Measurements from ENCODE around the gene ZNRF1. TPM values are rescaled to one million over a fixed set of nuclear protein-coding genes. Genes with fewer than 3 reads are reported as not detected.

Gene ZNRF1
- total and polyA plus RNA-seq, 4 donors: 7.9 to 10.9 (median 9.2) TPM

DNA sequence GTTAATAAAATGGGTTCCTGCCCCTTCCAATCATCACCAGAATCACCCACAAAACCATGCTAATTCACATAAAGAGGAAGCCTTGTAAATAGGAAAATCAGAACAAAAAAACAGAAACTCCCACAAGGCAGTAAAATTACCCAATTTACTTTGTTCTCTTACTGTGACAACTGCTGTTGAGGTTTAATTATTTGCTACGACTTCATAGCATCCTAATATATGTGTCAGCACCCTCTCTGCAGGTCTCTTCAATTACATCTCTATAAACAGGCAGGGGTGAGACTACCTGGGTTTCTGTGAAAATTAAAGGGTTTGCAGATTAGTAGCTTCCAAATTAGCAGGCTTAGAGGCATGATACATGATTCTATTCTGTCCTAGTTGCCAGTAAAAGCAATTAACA, 16.6 kb upstream of the ZNRF1 start:
- Histone ChIP-seq H3K9ac (ENCODE audit: low read depth in 1 of 2, low read length in 2 of 2) (no peak overlapping the region), H3K36me3 (ENCODE audit: control insufficient read depth in 4 of 4, insufficient read depth in 3 of 4, low read depth in 1 of 4, low read length in 3 of 4) (no peaks in the 10 kb centered on the region), H3K27ac (ENCODE audit: low read depth in 1 of 2, low read length in 2 of 2) (no peak overlapping the region), H3K9me3 (ENCODE audit: control insufficient read depth in 4 of 4, low read length in 3 of 4) (no peaks in the 10 kb centered on the region), H3K4me1 (ENCODE audit: control insufficient read depth in 4 of 4, insufficient read depth in 4 of 4, low read length in 3 of 4) (peaks cover 0 to 14% (median 7%) of the 10 kb centered on the region in 4 donors), H3K4me3 (ENCODE audit: low read depth in 1 of 3, low read length in 3 of 3) (no peak overlapping the region), H3K27me3 (ENCODE audit: control insufficient read depth in 4 of 4, insufficient read depth in 4 of 4, low read length in 3 of 4) (no peaks in the 10 kb centered on the region)
- DNase-seq (ENCODE audit: low spot score): no peak
- WGBS: 46% methylated on average over 1 of the region's 1 CpG
- TF ChIP-seq NR2F2 (IDR thresholded peaks at IDR 0.05): no peak
- TF ChIP-seq HNF4G (IDR thresholded peaks at IDR 0.05): no peak
- TF ChIP-seq HNF4A (conservative IDR thresholded peaks at IDR 0.05): no peak
- TF ChIP-seq FOXA1 (IDR thresholded peaks at IDR 0.05): no peak
- no peak for TF ChIP-seq GABPA (IDR thresholded peaks at IDR 0.05 in 1 of 2, conservative IDR thresholded peaks at IDR 0.05 in 1 of 2)
- no peak for TF ChIP-seq SP1 (IDR thresholded peaks at IDR 0.05)
- TF ChIP-seq RAD21 (IDR thresholded peaks at IDR 0.05): no peak

- H3K4me3 ChIP-seq (ENCODE audit: low read depth in 1 of 3, low read length in 3 of 3): peak overlapping the region; percentile 89 to 97 (median 93)
- 24% methylated on average over 13 of the region's 13 CpGs for WGBS
- no peaks in the 10 kb centered on the region for H3K9me3 ChIP-seq (ENCODE audit: control insufficient read depth in 4 of 4, low read length in 3 of 4)
- H3K9ac ChIP-seq (ENCODE audit: low read depth in 1 of 2, low read length in 2 of 2): peak overlapping the region; percentile 75 to 76
- TF ChIP-seq NR2F2 (IDR thresholded peaks at IDR 0.05) (no peak), FOXA1 (IDR thresholded peaks at IDR 0.05) (no peak), EGR1 (IDR thresholded peaks at IDR 0.05; ENCODE audit: low read depth in 2 of 2) (no peak), YY1 (IDR thresholded peaks at IDR 0.05) (no peak), RAD21 (IDR thresholded peaks at IDR 0.05) (no peak), FOXA2 (IDR thresholded peaks at IDR 0.05) (no peak), GABPA (IDR thresholded peaks at IDR 0.05 in 1 of 2, conservative IDR thresholded peaks at IDR 0.05 in 1 of 2) (no peak)
- TF ChIP-seq, protein P1, sequence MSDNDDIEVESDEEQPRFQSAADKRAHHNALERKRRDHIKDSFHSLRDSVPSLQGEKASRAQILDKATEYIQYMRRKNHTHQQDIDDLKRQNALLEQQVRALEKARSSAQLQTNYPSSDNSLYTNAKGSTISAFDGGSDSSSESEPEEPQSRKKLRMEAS (IDR thresholded peaks at IDR 0.05): no peak
- no peaks in the 10 kb centered on the region for H3K36me3 ChIP-seq (ENCODE audit: control insufficient read depth in 4 of 4, insufficient read depth in 3 of 4, low read depth in 1 of 4, low read length in 3 of 4)
- H3K27ac ChIP-seq (ENCODE audit: low read depth in 1 of 2, low read length in 2 of 2): peak overlapping the region; percentile 79 to 83
- H3K27me3 ChIP-seq (ENCODE audit: control insufficient read depth in 4 of 4, insufficient read depth in 4 of 4, low read length in 3 of 4): no peaks in the 10 kb centered on the region
- no peak for DNase-seq (ENCODE audit: low spot score)
- H3K4me1 ChIP-seq (ENCODE audit: control insufficient read depth in 4 of 4, insufficient read depth in 4 of 4, low read length in 3 of 4): peaks cover 0 to 18% (median 7%) of the 10 kb centered on the region in 4 donors
Observed at GRCh38 chr16:74984194-74984528, 14.7 kb upstream of the ZNRF1 start.

DNA sequence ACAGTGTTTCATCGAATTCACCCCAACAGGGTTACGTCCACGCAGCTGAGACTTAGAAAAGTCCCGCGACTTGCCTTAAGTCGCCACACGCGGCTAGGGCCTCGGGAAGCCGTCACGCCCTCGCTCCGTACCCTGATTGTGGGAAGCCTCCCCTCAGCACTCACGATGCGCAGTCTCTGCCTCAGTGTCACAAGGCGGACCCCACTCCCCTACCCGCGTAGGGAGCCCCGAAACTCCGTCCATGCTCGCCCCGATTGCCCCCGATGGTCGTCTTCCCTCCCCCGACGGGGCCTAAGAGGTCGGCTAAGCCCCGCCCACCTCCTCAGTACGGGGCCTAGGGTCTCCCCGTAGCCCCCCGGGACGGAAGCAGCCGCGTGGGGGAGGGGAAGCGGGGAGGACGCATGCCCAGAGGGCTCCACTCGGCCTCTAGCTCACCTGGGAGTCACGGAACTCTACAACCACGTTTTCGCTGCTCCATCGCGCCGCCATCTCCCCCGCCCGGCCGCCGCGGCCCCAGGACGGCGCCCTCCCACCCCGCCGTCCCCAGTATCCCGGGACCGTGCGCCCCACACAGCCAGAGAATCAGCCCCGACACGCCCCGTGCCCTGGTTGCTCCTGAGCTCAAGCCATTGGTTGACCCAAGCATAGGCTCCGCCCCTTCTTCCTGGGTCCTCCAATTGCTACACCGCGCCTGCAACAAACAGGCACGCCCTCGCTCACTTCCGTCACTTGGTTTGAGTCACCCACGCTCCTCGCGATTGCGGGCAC, 14.1 kb upstream of the ZNRF1 start, which contains the start of gene WDR59:
Gene WDR59, minus strand, starts transcription at position 595 of the 768 bp plus-strand sequence. Its CDS starts 106 bp downstream, at position 489.
- WGBS: under 1% methylated on average over 68 of the region's 68 CpGs
- Histone ChIP-seq H3K27me3 (ENCODE audit: control insufficient read depth in 4 of 4, insufficient read depth in 4 of 4, low read length in 3 of 4) (no peaks in the 10 kb centered on the region), H3K9ac (ENCODE audit: low read depth in 1 of 2, low read length in 2 of 2) (peak within 1 kb of the TSS; percentile 75 to 76), H3K4me1 (ENCODE audit: control insufficient read depth in 4 of 4, insufficient read depth in 4 of 4, low read length in 3 of 4) (peaks cover 0 to 23% (median 7%) of the 10 kb centered on the region in 4 donors), H3K9me3 (ENCODE audit: control insufficient read depth in 4 of 4, low read length in 3 of 4) (no peaks in the 10 kb centered on the region), H3K27ac (ENCODE audit: low read depth in 1 of 2, low read length in 2 of 2) (peak within 1 kb of the TSS; percentile 79 to 83), H3K4me3 (ENCODE audit: low read depth in 1 of 3, low read length in 3 of 3) (peak within 1 kb of the TSS; percentile 89 to 97 (median 93)), H3K36me3 (ENCODE audit: control insufficient read depth in 4 of 4, insufficient read depth in 3 of 4, low read depth in 1 of 4, low read length in 3 of 4) (no peaks in the 10 kb centered on the region)
- peak; percentile 99 for DNase-seq (ENCODE audit: low spot score)
- TF ChIP-seq ZBTB33 (IDR thresholded peaks at IDR 0.05): peak; percentile 81
- TF ChIP-seq, protein P2, sequence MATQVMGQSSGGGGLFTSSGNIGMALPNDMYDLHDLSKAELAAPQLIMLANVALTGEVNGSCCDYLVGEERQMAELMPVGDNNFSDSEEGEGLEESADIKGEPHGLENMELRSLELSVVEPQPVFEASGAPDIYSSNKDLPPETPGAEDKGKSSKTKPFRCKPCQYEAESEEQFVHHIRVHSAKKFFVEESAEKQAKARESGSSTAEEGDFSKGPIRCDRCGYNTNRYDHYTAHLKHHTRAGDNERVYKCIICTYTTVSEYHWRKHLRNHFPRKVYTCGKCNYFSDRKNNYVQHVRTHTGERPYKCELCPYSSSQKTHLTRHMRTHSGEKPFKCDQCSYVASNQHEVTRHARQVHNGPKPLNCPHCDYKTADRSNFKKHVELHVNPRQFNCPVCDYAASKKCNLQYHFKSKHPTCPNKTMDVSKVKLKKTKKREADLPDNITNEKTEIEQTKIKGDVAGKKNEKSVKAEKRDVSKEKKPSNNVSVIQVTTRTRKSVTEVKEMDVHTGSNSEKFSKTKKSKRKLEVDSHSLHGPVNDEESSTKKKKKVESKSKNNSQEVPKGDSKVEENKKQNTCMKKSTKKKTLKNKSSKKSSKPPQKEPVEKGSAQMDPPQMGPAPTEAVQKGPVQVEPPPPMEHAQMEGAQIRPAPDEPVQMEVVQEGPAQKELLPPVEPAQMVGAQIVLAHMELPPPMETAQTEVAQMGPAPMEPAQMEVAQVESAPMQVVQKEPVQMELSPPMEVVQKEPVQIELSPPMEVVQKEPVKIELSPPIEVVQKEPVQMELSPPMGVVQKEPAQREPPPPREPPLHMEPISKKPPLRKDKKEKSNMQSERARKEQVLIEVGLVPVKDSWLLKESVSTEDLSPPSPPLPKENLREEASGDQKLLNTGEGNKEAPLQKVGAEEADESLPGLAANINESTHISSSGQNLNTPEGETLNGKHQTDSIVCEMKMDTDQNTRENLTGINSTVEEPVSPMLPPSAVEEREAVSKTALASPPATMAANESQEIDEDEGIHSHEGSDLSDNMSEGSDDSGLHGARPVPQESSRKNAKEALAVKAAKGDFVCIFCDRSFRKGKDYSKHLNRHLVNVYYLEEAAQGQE (IDR thresholded peaks at IDR 0.05): no peak
- TF ChIP-seq TAF1 (conservative IDR thresholded peaks at IDR 0.05): no peak
- peak; percentile 69 to 75 for TF ChIP-seq EGR1 (IDR thresholded peaks at IDR 0.05; ENCODE audit: low read depth in 2 of 2)
- TF ChIP-seq YY1 (IDR thresholded peaks at IDR 0.05): peak; percentile 73
- TF ChIP-seq ATF3 (IDR thresholded peaks at IDR 0.05): peak; percentile 63
- peak; percentile 31 to 35 for TF ChIP-seq HNF4A (conservative IDR thresholded peaks at IDR 0.05)
- TF ChIP-seq FOXA2 (IDR thresholded peaks at IDR 0.05): no peak
- TF ChIP-seq CTCF (IDR thresholded peaks at IDR 0.05; ENCODE audit: low read depth, low read length, missing input control): no peak
- peak; percentile 34 to 50 for TF ChIP-seq RAD21 (IDR thresholded peaks at IDR 0.05)
- TF ChIP-seq SP1 (IDR thresholded peaks at IDR 0.05): peak; percentile 80
- peak; percentile 37 to 63 for TF ChIP-seq RXRA (IDR thresholded peaks at IDR 0.05)
- TF ChIP-seq GABPA (IDR thresholded peaks at IDR 0.05 in 1 of 2, conservative IDR thresholded peaks at IDR 0.05 in 1 of 2): peak; percentile 10 to 79
- peak in 1 of 2 donors; percentile 79 for TF ChIP-seq JUND (IDR thresholded peaks at IDR 0.05)
- TF ChIP-seq NR2F2 (IDR thresholded peaks at IDR 0.05): peak; percentile 30
- TF ChIP-seq, protein P1 (IDR thresholded peaks at IDR 0.05): peak; percentile 88
